HG03378 (cell line): Measurements from ENCODE around the gene TLN1.
A peak's percentile ranks its signal among the peaks of the same experiment; 100 is the strongest.

ENCODE experiments used
- ATAC-seq: cut with Tn5 transposase; IDR thresholded peaks from one replicate; pipeline ENCODE4 v1.9.1; 2021; ENCODE audit warnings: mild to moderate bottlenecking, moderate library complexity; ENCODE audit not compliant: unreplicated experiment

The TLN1 gene

GRCh38 chr9:35731415-35732184 is 395 bp downstream of the TLN1 start:
- no peak for ATAC-seq

GRCh38 chr9:35730486-35730854 is 1.5 kb downstream of the TLN1 start:
- ATAC-seq: no peak

- no peak for ATAC-seq
Measured at GRCh38 chr9:35729700-35730485, 2.1 kb downstream of the TLN1 start.

- ATAC-seq: no peak
Measured at GRCh38 chr9:35729101-35729500, 2.9 kb downstream of the TLN1 start.

GRCh38 chr9:35728041-35728971 is 3.7 kb downstream of the TLN1 start:
- ATAC-seq: peak; percentile 17

GRCh38 chr9:35727676-35728040 is 4.3 kb downstream of the TLN1 start:
- no peak for ATAC-seq

- ATAC-seq: no peak
Measured at GRCh38 chr9:35726931-35727330, 5.1 kb downstream of the TLN1 start.

GRCh38 chr9:35725362-35725761 is 6.6 kb downstream of the TLN1 start:
- no peak for ATAC-seq

- ATAC-seq: no peak
Measured at GRCh38 chr9:35723908-35724307, 8.1 kb downstream of the TLN1 start.

GRCh38 chr9:35723426-35723825 is 8.6 kb downstream of the TLN1 start:
- no peak for ATAC-seq

GRCh38 chr9:35719546-35719945 is 12.4 kb downstream of the TLN1 start:
- ATAC-seq: no peak

- no peak for ATAC-seq
Measured at GRCh38 chr9:35718721-35719511, 13.1 kb downstream of the TLN1 start.

GRCh38 chr9:35717132-35717870 is 14.7 kb downstream of the TLN1 start:
- no peak for ATAC-seq

- no peak for ATAC-seq
Measured at GRCh38 chr9:35716230-35716629, 15.8 kb downstream of the TLN1 start.

- no peak for ATAC-seq
Measured at GRCh38 chr9:35714579-35715252, 17.3 kb downstream of the TLN1 start.

GRCh38 chr9:35714123-35714522 is 17.9 kb downstream of the TLN1 start:
- no peak for ATAC-seq

- no peak for ATAC-seq
Measured at GRCh38 chr9:35713578-35713977, 18.4 kb downstream of the TLN1 start.

GRCh38 chr9:35712762-35713400 is 19.1 kb downstream of the TLN1 start:
- ATAC-seq: no peak
